Progenitor cell of endocrine pancreas (in vitro differentiated cells): ENCODE measurements around the gene WDR27. TPM values are rescaled to one million over a fixed set of nuclear protein-coding genes. Genes with fewer than 3 reads are reported as not detected.
A peak's percentile ranks its signal among the peaks of the same experiment; 100 is the strongest.

Source experiments
- DNase-seq: peaks from one replicate; pipeline ENCODE4 v3.0.0; 2021; ENCODE audit warnings: low spot score; ENCODE audit not compliant: unreplicated experiment
- H3K27ac Mint-ChIP-seq: 2 replicates; pipeline ENCODE4 v1.8.0; 2021; ENCODE audit warnings: mild to moderate bottlenecking, moderate library complexity, mixed read lengths
- H3K27me3 Mint-ChIP-seq: 2 replicates; pipeline ENCODE4 v1.8.0; 2021; ENCODE audit warnings: mixed read lengths
- H3K36me3 Mint-ChIP-seq: 2 replicates; pipeline ENCODE4 v1.8.0; 2022; ENCODE audit warnings: mixed read lengths; ENCODE audit not compliant: insufficient read depth
- H3K4me1 Mint-ChIP-seq: 2 replicates; pipeline ENCODE4 v1.8.0; 2021; ENCODE audit warnings: low read depth, mixed read lengths
- H3K4me3 Mint-ChIP-seq: 2 replicates; pipeline ENCODE4 v1.8.0; 2021; ENCODE audit warnings: low read depth, mild to moderate bottlenecking, moderate library complexity, mixed read lengths
- H3K9me3 Mint-ChIP-seq: 2 replicates; pipeline ENCODE4 v1.8.0; 2021; ENCODE audit warnings: low read depth, mixed read lengths
- CTCF ChIP-seq: fragments of 200-600 bp; sonication (generic); IDR thresholded peaks from one replicate; pipeline ENCODE4 v1.5.0; 2021; ENCODE audit warnings: antibody characterized with exemption, mild to moderate bottlenecking; ENCODE audit not compliant: unreplicated experiment
- total RNA-seq: library from RNA; stranded (reverse); gene quantifications from 2 replicates; pipeline ENCODE4 v1.2.1, GENCODE V29; 2021

Gene WDR27
- total RNA-seq, 1 donor from 2014 or later, result 123 TPM

- TF ChIP-seq CTCF, result no peak
- H3K36me3 Mint-ChIP-seq, result peaks cover 3% of the 10 kb centered on the region
Observed at GRCh38 chr6:169724494-169725124, 22.8 kb upstream of the WDR27 start, which contains the start of gene PHF10. Gene PHF10, minus strand, starts transcription at chr6:169724500. Its CDS starts 569 bp downstream, at chr6:169723931.

GRCh38 chr6:169723991-169724493 lies 22.2 kb upstream of the WDR27 start:
- H3K4me1 Mint-ChIP-seq, result peaks cover 42% of the 10 kb centered on the region

More at GRCh38 chr6:169724494-169725124, 22.8 kb upstream of the WDR27 start, which contains the start of gene PHF10:
- H3K27ac Mint-ChIP-seq, result peak within 1 kb of the TSS; percentile 98
- no peaks in the 10 kb centered on the region for H3K27me3 Mint-ChIP-seq
- no peaks in the 10 kb centered on the region for H3K9me3 Mint-ChIP-seq
- DNase-seq, result peak; percentile 83
- H3K4me1 Mint-ChIP-seq, result peaks cover 42% of the 10 kb centered on the region
- H3K4me3 Mint-ChIP-seq, result peak within 1 kb of the TSS; percentile 89

GRCh38 chr6:169723200-169723909 lies 21.5 kb upstream of the WDR27 start:
- no peaks in the 10 kb centered on the region for H3K27me3 Mint-ChIP-seq
- peaks cover 42% of the 10 kb centered on the region for H3K4me1 Mint-ChIP-seq
- peak overlapping the region; percentile 88 for H3K4me3 Mint-ChIP-seq
- TF ChIP-seq CTCF, result no peak
- H3K9me3 Mint-ChIP-seq, result no peaks in the 10 kb centered on the region
- H3K36me3 Mint-ChIP-seq, result peaks cover 3% of the 10 kb centered on the region
- H3K27ac Mint-ChIP-seq, result peak overlapping the region; percentile 94
- peak; percentile 45 for DNase-seq

More at GRCh38 chr6:169723991-169724493, 22.2 kb upstream of the WDR27 start:
- Mint-ChIP-seq H3K4me3 (peak overlapping the region; percentile 67), H3K27ac (peak overlapping the region; percentile 80), H3K9me3 (no peaks in the 10 kb centered on the region), H3K27me3 (no peaks in the 10 kb centered on the region), H3K36me3 (peaks cover 3% of the 10 kb centered on the region)
- TF ChIP-seq CTCF, result no peak
- peak; percentile 35 for DNase-seq

- peak overlapping the region; percentile 94 for H3K27ac Mint-ChIP-seq
- no peak for TF ChIP-seq CTCF
- H3K9me3 Mint-ChIP-seq, result no peaks in the 10 kb centered on the region
- H3K4me1 Mint-ChIP-seq, result peaks cover 38% of the 10 kb centered on the region
- no peak for DNase-seq
- no peaks in the 10 kb centered on the region for H3K27me3 Mint-ChIP-seq
- H3K36me3 Mint-ChIP-seq, result peaks cover 2% of the 10 kb centered on the region
- peak overlapping the region; percentile 88 for H3K4me3 Mint-ChIP-seq
Observed at GRCh38 chr6:169722362-169723199, 20.8 kb upstream of the WDR27 start.
